Stimulated activated naive CD8-positive, alpha-beta T cell treated with anti-CD3 and anti-CD28 coated beads, Interleukin-15, Interleukin-2, amounts not matched to agents 100 U/mL and 50 U/mL, for 24 hours (primary cell): ENCODE results near the gene CMSS1.

Experiments used
- ATAC-seq: fragments of 150-1000 bp; cut with Tn5 transposase; one replicate; pipeline ENCODE4 v1.10.0; 2021
- DNase-seq: peaks from one replicate; pipeline ENCODE4 v3.0.0; 2021

CMSS1 gene

GRCh38 chr3:100107221-100107814 lies 289.7 kb downstream of the CMSS1 start:
- ATAC-seq = no peak
- no peak for DNase-seq

- ATAC-seq (no peak), DNase-seq (no peak)
Observed at GRCh38 chr3:100108464-100109079, 290.9 kb downstream of the CMSS1 start.

GRCh38 chr3:100110162-100110561 lies 292.5 kb downstream of the CMSS1 start:
- no peak for ATAC-seq
- no peak for DNase-seq

- ATAC-seq (no peak), DNase-seq (no peak)
Observed at GRCh38 chr3:100111728-100112127, 294.1 kb downstream of the CMSS1 start.

GRCh38 chr3:100113723-100114412 lies 296.2 kb downstream of the CMSS1 start:
- no peak for ATAC-seq

GRCh38 chr3:100114413-100115030 lies 296.9 kb downstream of the CMSS1 start, which contains the start of gene FILIP1L:
TSS of gene FILIP1L (minus strand) at chr3:100114501.
- ATAC-seq = no peak
- DNase-seq = no peak

More at GRCh38 chr3:100113723-100114412, 296.2 kb downstream of the CMSS1 start:
- DNase-seq = no peak

- ATAC-seq = no peak
- DNase-seq = no peak
Observed at GRCh38 chr3:100117093-100117492, 299.4 kb downstream of the CMSS1 start.

GRCh38 chr3:100120012-100120411 lies 302.4 kb downstream of the CMSS1 start:
- ATAC-seq (no peak), DNase-seq (no peak)

GRCh38 chr3:100120693-100121092 lies 303.0 kb downstream of the CMSS1 start:
- no peak for ATAC-seq

GRCh38 chr3:100122321-100122720 lies 304.7 kb downstream of the CMSS1 start:
- ATAC-seq (no peak), DNase-seq (no peak)

More at GRCh38 chr3:100120693-100121092, 303.0 kb downstream of the CMSS1 start:
- DNase-seq = no peak

GRCh38 chr3:100123112-100123511 lies 305.4 kb downstream of the CMSS1 start:
- DNase-seq (no peak), ATAC-seq (no peak)

- no peak for DNase-seq
- ATAC-seq = no peak
Observed at GRCh38 chr3:100124201-100124761, 306.6 kb downstream of the CMSS1 start.

GRCh38 chr3:100125161-100125938 lies 307.7 kb downstream of the CMSS1 start:
- DNase-seq (no peak), ATAC-seq (no peak)

- DNase-seq (no peak), ATAC-seq (no peak)
Observed at GRCh38 chr3:100127792-100128191, 310.1 kb downstream of the CMSS1 start.

GRCh38 chr3:100128565-100128964 lies 310.9 kb downstream of the CMSS1 start:
- ATAC-seq (no peak), DNase-seq (no peak)

GRCh38 chr3:100129941-100130340 lies 312.3 kb downstream of the CMSS1 start:
- DNase-seq (no peak), ATAC-seq (no peak)

GRCh38 chr3:100131241-100131640 lies 313.6 kb downstream of the CMSS1 start:
- DNase-seq (no peak), ATAC-seq (no peak)

- DNase-seq = no peak
- no peak for ATAC-seq
Observed at GRCh38 chr3:100136921-100137320, 319.3 kb downstream of the CMSS1 start.

GRCh38 chr3:100140976-100141375 lies 323.3 kb downstream of the CMSS1 start:
- DNase-seq (no peak), ATAC-seq (no peak)

- DNase-seq (no peak), ATAC-seq (no peak)
Observed at GRCh38 chr3:100141586-100141985, 323.9 kb downstream of the CMSS1 start.

- ATAC-seq = no peak
- no peak for DNase-seq
Observed at GRCh38 chr3:100144255-100144866, 326.7 kb downstream of the CMSS1 start.
